Activated effector memory CD4-positive, alpha-beta T cell treated with Interleukin-2 at 50 U/mL for 16 hours (primary cell): ENCODE results near the gene USP26.
"Not testable (repeated sequence)": the region's sequence is repeated elsewhere in the genome, so short reads cannot be mapped to it uniquely, and the experiment has no call there.

Experiments used
- DNase-seq: peaks from one replicate; pipeline ENCODE4 v3.0.0-alpha.2; 2020

USP26 gene

DNA sequence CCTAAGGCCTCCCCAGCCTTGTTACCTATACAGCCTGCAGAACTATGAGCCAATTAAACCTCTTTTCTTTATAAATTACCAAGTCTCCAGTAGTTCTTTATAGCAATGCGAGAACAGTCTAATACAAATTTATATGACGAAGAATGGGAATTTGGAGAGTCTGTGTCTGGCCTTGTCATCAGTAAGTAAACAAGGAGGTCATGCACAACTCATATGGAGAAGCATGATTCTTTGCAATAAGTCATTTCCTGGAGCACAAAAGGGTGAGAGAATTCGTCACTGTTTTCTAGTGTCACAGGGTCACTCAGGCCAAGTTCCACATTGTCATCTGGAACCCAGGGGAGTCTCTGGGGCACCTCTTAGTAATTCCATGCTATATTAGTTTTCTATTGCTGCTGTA lies 89.5 kb downstream of the USP26 start:
- no peak for DNase-seq

GRCh38 chrX:133005616-133006015 lies 91.3 kb downstream of the USP26 start:
- no peak for DNase-seq

DNA sequence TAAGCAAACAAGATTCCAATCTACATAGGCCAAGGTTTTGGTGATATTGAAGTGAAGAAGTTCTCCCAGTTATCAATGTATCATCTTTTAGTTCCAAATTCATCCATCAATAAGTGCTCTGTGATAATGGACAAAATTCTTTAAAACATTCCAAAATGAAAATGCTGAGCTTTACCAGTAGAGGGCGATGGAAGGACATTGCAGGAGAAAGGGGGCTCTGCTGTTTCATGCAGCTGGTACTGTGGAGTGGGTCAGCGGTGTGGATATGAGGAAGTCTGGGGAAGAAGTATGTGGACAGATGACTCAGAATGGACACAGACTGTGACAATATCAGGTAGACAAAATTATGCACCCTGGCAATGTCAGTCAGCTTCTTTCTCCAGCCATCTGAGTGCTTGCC lies 91.9 kb downstream of the USP26 start:
- no peak for DNase-seq

GRCh38 chrX:132999209-132999608 lies 97.7 kb downstream of the USP26 start:
- no peak for DNase-seq

- no peak for DNase-seq
Observed at GRCh38 chrX:132990835-132991234, 106.1 kb downstream of the USP26 start.

- DNase-seq = no peak
Observed at GRCh38 chrX:132986556-132986955, 110.4 kb downstream of the USP26 start.

DNA sequence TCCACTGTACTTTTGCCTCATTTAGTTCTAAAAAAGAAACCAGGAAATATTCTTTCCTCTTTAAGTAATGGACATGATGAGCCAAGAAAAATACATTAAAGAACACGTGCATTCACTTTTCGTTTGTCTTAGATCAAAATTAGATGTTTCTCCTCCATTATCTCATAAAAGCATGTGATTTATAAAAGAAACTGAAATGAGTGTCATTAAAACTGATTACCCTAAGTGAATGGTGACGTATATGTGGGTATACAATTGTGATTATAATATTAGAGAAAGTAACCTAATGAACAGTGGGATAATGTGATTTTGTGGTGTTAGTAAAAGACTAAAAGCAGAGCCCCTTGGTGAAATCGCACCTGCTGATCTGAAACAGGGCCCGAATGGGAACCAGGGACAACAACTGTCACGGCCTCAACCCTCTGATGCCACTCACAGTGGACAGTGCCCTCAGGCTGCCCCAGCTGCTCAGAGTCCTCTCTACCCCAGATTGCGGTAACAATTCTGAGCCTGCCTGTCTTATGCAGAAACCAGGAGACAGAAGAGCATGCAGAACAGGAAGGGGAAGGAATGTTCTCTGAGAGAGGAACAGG lies 112.8 kb downstream of the USP26 start:
- no peak for DNase-seq

GRCh38 chrX:132983496-132983895 lies 113.4 kb downstream of the USP26 start:
- no peak for DNase-seq

DNA sequence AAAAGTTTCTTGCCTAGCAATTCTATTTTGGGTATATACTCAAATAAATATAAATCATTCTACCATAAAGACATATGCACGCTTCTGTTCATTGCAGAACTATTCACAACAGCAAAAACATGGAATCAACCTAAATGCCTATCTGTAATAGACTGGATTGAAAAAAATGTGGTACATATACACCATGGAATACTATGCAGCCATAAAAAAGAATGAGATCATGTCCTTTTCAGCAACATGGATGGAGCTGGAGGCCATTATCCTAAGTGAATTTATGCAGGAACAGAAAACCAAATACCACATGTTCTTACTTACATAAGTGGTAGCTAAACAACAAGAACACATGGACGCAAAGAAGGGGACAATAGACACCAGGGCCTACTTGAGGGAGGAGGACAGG lies 116.9 kb downstream of the USP26 start:
- not testable (repeated sequence) for DNase-seq
